KMS-11 (cell line): ENCODE results near the gene EVL.

Experiments
- H2AFZ ChIP-seq: fragments of 200-600 bp; sonication (generic); 2 replicates; pipeline ENCODE4 v1.6.1; 2016; ENCODE audit warnings: antibody characterized with exemption, mixed run types, low read depth
- H3K27ac ChIP-seq: fragments of 200-600 bp; sonication (generic); 2 replicates; pipeline ENCODE4 v1.6.1; 2016; ENCODE audit warnings: mild to moderate bottlenecking, mixed run types
- H3K27me3 ChIP-seq: fragments of 200-600 bp; sonication (generic); 2 replicates; pipeline ENCODE4 v1.6.1; 2017; ENCODE audit warnings: mild to moderate bottlenecking, low read depth, mixed run types, moderate library complexity; ENCODE audit not compliant: insufficient read depth
- H3K36me3 ChIP-seq: fragments of 200-600 bp; sonication (generic); 2 replicates; pipeline ENCODE4 v1.6.1; 2017; ENCODE audit warnings: mild to moderate bottlenecking, mixed run types; ENCODE audit not compliant: insufficient read depth
- H3K4me1 ChIP-seq: fragments of 200-600 bp; sonication (generic); 2 replicates; pipeline ENCODE4 v1.6.1; 2016; ENCODE audit warnings: mild to moderate bottlenecking, low read depth, mixed run types; ENCODE audit not compliant: poor library complexity, severe bottlenecking
- H3K4me2 ChIP-seq: fragments of 200-600 bp; sonication (generic); 2 replicates; pipeline ENCODE4 v1.7.0; 2016; ENCODE audit warnings: mild to moderate bottlenecking, mixed run types
- H3K4me3 ChIP-seq: fragments of 200-600 bp; sonication (generic); IDR thresholded peaks from 2 replicates; pipeline ENCODE4 v1.6.1; 2017; ENCODE audit warnings: low read depth, low read length, mixed read lengths; ENCODE audit not compliant: insufficient read depth
- H3K79me2 ChIP-seq: fragments of 200-600 bp; sonication (generic); 2 replicates; pipeline ENCODE4 v1.6.1; 2016; ENCODE audit warnings: low read depth, mixed run types; ENCODE audit not compliant: insufficient read depth
- H3K9ac ChIP-seq: fragments of 200-600 bp; sonication (generic); 2 replicates; pipeline ENCODE4 v1.6.1; 2016; ENCODE audit warnings: mild to moderate bottlenecking, mixed run types
- H4K20me1 ChIP-seq: fragments of 200-600 bp; sonication (generic); 2 replicates; pipeline ENCODE4 v1.6.1; 2016; ENCODE audit warnings: mild to moderate bottlenecking, mixed run types; ENCODE audit not compliant: insufficient read depth
- CTCF ChIP-seq: fragments of 200-600 bp; sonication (generic); conservative IDR thresholded peaks from 2 replicates; pipeline ENCODE4 v1.6.1; 2017; ENCODE audit warnings: low read depth, mild to moderate bottlenecking, antibody characterized with exemption, low read length, moderate library complexity, mixed read lengths

EVL gene

GRCh38 chr14:100117026-100117425 is 51.8 kb downstream of the EVL start:
- no peaks in the 10 kb centered on the region for H3K27me3 ChIP-seq
- H3K4me3 ChIP-seq, result no peak overlapping the region
- no peaks in the 10 kb centered on the region for H3K36me3 ChIP-seq
- H3K27ac ChIP-seq, result no peak overlapping the region
- no peak for TF ChIP-seq CTCF
- no peaks in the 10 kb centered on the region for H3K79me2 ChIP-seq
- no peak overlapping the region for H3K4me2 ChIP-seq
- no peaks in the 10 kb centered on the region for H4K20me1 ChIP-seq
- H3K9ac ChIP-seq, result no peak overlapping the region
- no peaks in the 10 kb centered on the region for H3K4me1 ChIP-seq
- no peak overlapping the region for H2AFZ ChIP-seq

- Histone ChIP-seq H3K27ac (no peak overlapping the region), H3K4me3 (no peak overlapping the region), H3K36me3 (no peaks in the 10 kb centered on the region), H3K4me1 (no peaks in the 10 kb centered on the region), H2AFZ (no peak overlapping the region), H4K20me1 (no peaks in the 10 kb centered on the region), H3K27me3 (no peaks in the 10 kb centered on the region), H3K4me2 (no peak overlapping the region), H3K79me2 (no peaks in the 10 kb centered on the region), H3K9ac (no peak overlapping the region)
- TF ChIP-seq CTCF, result no peak
Observed at GRCh38 chr14:100117633-100118395, 52.6 kb downstream of the EVL start.

GRCh38 chr14:100118396-100119011 is 53.3 kb downstream of the EVL start:
- Histone ChIP-seq H3K36me3 (no peaks in the 10 kb centered on the region), H3K9ac (no peak overlapping the region), H2AFZ (no peak overlapping the region), H3K4me2 (no peak overlapping the region), H3K79me2 (no peaks in the 10 kb centered on the region), H3K27ac (no peak overlapping the region), H4K20me1 (no peaks in the 10 kb centered on the region), H3K4me1 (no peaks in the 10 kb centered on the region), H3K4me3 (no peak overlapping the region), H3K27me3 (no peaks in the 10 kb centered on the region)
- no peak for TF ChIP-seq CTCF

- Histone ChIP-seq H3K36me3 (no peaks in the 10 kb centered on the region), H3K4me2 (no peak overlapping the region), H3K4me1 (no peaks in the 10 kb centered on the region), H3K27ac (no peak overlapping the region), H2AFZ (no peak overlapping the region), H3K27me3 (no peaks in the 10 kb centered on the region), H3K9ac (no peak overlapping the region), H3K79me2 (no peaks in the 10 kb centered on the region), H4K20me1 (no peaks in the 10 kb centered on the region), H3K4me3 (no peak overlapping the region)
- no peak for TF ChIP-seq CTCF
Observed at GRCh38 chr14:100119251-100119650, 54.0 kb downstream of the EVL start.
